Measurements from ENCODE around the gene PEAK3. TPM values are rescaled to one million over a fixed set of nuclear protein-coding genes. Genes with fewer than 3 reads are reported as not detected.
A peak's percentile ranks its signal among the peaks of the same experiment; 100 is the strongest.

The PEAK3 gene
- total RNA-seq, 1 donor from 2014 or later = 7.5 TPM

- Histone ChIP-seq H3K9me3 (no peaks in the 10 kb centered on the region), H3K36me3 (peaks cover 3% of the 10 kb centered on the region), H3K4me1 (peaks cover 45% of the 10 kb centered on the region), H3K27me3 (ENCODE audit: low read depth) (no peaks in the 10 kb centered on the region), H3K27ac (peak overlapping the region; percentile 20), H3K4me3 (peak overlapping the region; percentile 14)
- peak in 1 of 2 donors; percentile 20 for ATAC-seq
- intact Hi-C loops (cut with DNase I) = no loop called here
- no peak for TF ChIP-seq CTCF (IDR thresholded peaks at IDR 0.05)
- DNase-seq = peak; percentile 94
Observed at GRCh38 chr19:2266183-2266993, 15.6 kb downstream of the PEAK3 start.

- Histone ChIP-seq H3K36me3 (no peaks in the 10 kb centered on the region), H3K4me1 (peaks cover 18% of the 10 kb centered on the region), H3K27me3 (ENCODE audit: low read depth) (no peaks in the 10 kb centered on the region), H3K4me3 (no peak overlapping the region), H3K27ac (no peak overlapping the region), H3K9me3 (no peaks in the 10 kb centered on the region)
- DNase-seq (no peak), ATAC-seq (no peak)
- peak; percentile 64 for TF ChIP-seq CTCF (IDR thresholded peaks at IDR 0.05)
- intact Hi-C loops (cut with DNase I) = no loop called here
Observed at GRCh38 chr19:2261438-2262172, 20.4 kb downstream of the PEAK3 start.

- H3K27ac ChIP-seq = no peak overlapping the region
- no peak for ATAC-seq
Observed at GRCh38 chr19:2260341-2260805, 21.6 kb downstream of the PEAK3 start.

GRCh38 chr19:2259336-2259735 lies 22.6 kb downstream of the PEAK3 start:
- TF ChIP-seq CTCF (IDR thresholded peaks at IDR 0.05) = no peak
- H3K4me1 ChIP-seq = no peaks in the 10 kb centered on the region
- H3K27ac ChIP-seq = no peak overlapping the region
- H3K36me3 ChIP-seq = no peaks in the 10 kb centered on the region
- H3K27me3 ChIP-seq (ENCODE audit: low read depth) = peaks cover 2% of the 10 kb centered on the region
- DNase-seq = no peak
- no peak overlapping the region for H3K4me3 ChIP-seq
- intact Hi-C loops (cut with DNase I) = no loop called here
- no peaks in the 10 kb centered on the region for H3K9me3 ChIP-seq
- no peak for ATAC-seq

More at GRCh38 chr19:2260341-2260805, 21.6 kb downstream of the PEAK3 start:
- TF ChIP-seq CTCF (IDR thresholded peaks at IDR 0.05) = no peak
- peaks cover 9% of the 10 kb centered on the region for H3K4me1 ChIP-seq
- H3K27me3 ChIP-seq (ENCODE audit: low read depth) = no peaks in the 10 kb centered on the region
- DNase-seq = no peak
- intact Hi-C loops (cut with DNase I) = no loop called here
- no peaks in the 10 kb centered on the region for H3K36me3 ChIP-seq
- no peaks in the 10 kb centered on the region for H3K9me3 ChIP-seq
- no peak overlapping the region for H3K4me3 ChIP-seq

DNA sequence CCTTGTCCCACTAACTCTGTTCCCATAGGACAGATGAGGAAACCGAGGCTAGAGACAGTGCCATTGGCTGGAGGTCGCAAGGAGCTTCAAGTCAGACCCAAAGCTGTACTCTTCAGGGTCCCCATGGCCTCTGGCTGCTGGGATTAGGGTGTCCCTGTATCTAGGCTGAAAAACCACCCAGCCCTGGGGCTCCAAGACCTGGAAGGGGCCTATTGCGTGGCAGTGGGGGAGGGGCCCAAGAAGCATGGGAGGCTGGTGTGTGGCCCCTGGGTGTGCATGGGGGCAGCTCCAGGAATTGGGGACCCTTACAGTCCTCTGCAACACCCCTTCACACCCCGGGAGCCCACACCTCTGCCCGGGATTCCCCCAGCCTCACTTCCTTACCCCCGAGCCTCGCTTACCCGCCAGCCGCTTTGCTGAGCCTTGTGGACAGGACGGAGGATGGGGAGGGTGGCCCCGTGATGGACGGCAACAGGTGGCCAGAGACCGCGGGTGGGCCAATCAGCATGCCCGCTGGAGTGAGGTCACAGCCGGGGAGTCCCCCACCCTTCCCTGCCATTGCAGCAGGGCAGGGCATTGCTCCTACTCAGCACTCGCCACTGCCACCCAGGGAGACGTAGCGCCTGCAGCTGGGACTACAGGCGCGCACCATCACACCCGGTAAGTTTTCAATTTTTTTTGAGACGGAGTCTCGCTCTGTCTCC lies 25.8 kb downstream of the PEAK3 start, which contains the start of gene JSRP1:
JSRP1 (minus strand) TSS at position 436 of the 704 bp plus-strand sequence. CDS start 1,103 bp downstream, outside the sequence.
- Histone ChIP-seq H3K36me3 (no peaks in the 10 kb centered on the region), H3K4me3 (no peak within 1 kb of the TSS), H3K9me3 (no peaks in the 10 kb centered on the region), H3K27ac (no peak within 1 kb of the TSS), H3K4me1 (peaks cover 23% of the 10 kb centered on the region), H3K27me3 (ENCODE audit: low read depth) (peaks cover 33% of the 10 kb centered on the region)
- intact Hi-C loops (cut with DNase I) = no loop called here
- DNase-seq (no peak), ATAC-seq (no peak)
- TF ChIP-seq CTCF (IDR thresholded peaks at IDR 0.05) = no peak
